NCI-H748 (cell line): Measurements from ENCODE around the gene CMTR2.
"Not testable (repeated sequence)": the region's sequence is repeated elsewhere in the genome, so short reads cannot be mapped to it uniquely, and the experiment has no call there.

Experiments used
- DNase-seq: peaks from one replicate; lab custom pipeline; 2025; ENCODE audit not compliant: unreplicated experiment; lab: John Stamatoyannopoulos, UW

The CMTR2 gene, protein sequence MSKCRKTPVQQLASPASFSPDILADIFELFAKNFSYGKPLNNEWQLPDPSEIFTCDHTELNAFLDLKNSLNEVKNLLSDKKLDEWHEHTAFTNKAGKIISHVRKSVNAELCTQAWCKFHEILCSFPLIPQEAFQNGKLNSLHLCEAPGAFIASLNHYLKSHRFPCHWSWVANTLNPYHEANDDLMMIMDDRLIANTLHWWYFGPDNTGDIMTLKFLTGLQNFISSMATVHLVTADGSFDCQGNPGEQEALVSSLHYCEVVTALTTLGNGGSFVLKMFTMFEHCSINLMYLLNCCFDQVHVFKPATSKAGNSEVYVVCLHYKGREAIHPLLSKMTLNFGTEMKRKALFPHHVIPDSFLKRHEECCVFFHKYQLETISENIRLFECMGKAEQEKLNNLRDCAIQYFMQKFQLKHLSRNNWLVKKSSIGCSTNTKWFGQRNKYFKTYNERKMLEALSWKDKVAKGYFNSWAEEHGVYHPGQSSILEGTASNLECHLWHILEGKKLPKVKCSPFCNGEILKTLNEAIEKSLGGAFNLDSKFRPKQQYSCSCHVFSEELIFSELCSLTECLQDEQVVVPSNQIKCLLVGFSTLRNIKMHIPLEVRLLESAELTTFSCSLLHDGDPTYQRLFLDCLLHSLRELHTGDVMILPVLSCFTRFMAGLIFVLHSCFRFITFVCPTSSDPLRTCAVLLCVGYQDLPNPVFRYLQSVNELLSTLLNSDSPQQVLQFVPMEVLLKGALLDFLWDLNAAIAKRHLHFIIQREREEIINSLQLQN

DNA sequence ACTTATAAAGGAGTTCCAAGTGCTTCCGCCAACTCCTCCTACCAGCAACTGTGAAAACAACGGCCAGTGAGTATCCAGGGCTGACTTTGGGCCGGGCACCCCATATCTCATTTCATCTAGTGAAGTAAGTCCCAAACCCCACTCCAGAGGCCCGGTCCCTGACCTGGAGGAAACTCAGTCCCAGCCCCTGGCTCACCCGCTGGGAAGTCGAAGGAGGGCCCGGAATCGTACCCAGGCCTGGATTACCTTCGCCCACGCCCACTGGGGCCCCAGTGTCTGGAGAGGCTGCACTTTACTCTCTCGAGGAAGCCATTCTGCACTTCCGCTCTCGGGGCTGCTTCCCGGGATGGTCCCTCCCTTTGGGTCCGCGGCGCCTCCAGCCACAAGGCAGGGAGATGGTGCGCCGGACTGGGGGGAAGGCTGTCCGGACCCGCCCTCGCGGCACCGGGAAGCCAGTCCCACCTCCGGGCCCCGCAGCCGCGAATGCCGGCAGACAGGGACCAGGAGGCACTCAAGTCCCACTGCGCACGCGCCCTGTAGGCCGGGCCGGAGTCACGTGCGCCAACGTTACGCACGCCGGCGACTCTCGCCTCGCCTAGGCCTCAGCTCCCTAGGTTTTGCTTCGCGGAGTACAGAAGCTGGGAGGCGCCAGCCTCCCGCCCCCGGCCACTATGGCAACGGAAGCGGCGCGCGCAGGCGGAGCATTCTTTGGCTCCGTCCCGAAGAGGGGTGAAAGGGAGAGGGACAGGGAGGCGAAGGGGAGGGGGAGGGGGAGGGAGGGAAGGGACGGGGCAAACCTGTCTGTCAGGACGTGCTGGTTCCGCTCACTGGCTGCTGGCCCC is at the start of gene CMTR2:
Gene CMTR2 (minus strand): TSS at position 513 of the 842 bp plus-strand sequence. CDS start 3,482 bp downstream, outside the sequence.
- peak; percentile 97 for DNase-seq

DNA sequence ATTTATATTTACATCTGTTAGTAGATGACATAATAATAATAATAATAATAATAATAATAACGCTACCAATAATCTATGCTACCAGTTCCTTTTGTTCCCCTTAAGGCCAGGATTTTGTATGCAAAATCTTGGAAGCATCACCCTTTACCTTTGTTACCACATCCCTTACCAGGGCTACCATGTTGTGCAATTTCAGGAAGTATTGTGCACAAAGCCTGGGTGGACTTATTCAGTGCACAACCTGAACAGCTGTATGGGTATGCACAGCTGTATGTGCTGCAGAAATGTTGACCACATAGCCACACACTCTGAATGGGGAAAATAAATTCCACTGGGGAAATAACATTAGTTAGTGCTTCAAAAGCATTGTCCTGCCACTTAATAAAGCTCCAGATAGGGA is 49.4 kb upstream of the CMTR2 start:
- no peak for DNase-seq

DNA sequence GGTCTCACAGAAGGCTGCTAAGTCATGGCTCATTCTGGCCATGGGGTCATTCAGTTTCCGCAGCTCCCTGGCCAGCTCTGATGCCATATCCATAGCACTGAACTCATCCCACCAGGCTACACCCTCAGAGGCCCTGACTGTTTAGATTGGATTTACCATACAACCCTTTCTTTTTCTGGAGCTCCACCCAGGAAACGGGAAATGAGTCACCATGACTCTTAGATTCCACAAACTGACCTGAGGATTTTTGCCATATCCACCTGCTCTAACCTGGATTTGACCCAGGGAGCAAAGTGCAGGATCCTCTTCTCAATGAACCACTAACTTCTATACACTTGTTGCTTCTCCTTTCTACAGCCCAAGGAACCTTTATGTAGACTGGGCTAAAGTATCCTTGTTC is 49.0 kb upstream of the CMTR2 start:
- no peak for DNase-seq

DNA sequence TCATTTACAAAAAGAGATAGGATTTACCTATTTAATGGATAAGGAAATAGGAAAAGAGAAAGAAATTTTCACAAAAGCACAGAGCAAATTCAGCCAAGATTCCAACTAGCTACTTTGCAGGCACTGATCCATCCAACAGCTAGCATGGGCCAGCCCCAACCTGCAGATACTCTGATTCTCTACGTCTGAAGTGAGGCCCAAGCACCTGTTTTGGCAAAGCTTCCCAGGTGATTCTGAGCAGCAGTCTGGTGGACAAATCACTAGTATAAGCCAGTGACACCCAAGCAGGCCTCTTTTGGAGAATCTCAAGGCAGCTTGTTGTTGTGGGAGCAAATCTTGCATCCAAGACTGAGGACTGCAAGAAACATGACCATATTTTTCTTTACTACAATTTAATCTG is 48.4 kb upstream of the CMTR2 start:
- no peak for DNase-seq

DNA sequence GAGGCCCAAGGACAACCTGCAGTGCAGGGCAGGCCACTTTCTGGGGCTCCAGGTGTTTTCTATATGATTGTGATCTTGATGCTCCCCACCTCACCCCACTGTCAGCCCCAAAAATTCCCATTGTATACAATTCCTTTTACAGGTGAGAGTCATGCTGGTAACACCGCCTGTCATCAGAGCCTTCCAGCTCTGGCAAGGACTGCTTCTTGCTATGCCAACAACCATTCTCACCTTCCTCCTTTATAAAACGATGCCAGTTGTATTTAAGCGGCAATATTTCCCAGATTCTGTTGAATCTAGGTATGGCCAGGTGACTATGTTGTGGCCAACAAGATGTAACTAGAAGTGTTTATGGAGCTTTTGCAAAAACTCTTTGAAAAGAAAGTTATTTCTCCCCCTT is 38.9 kb upstream of the CMTR2 start:
- DNase-seq, result no peak

DNA sequence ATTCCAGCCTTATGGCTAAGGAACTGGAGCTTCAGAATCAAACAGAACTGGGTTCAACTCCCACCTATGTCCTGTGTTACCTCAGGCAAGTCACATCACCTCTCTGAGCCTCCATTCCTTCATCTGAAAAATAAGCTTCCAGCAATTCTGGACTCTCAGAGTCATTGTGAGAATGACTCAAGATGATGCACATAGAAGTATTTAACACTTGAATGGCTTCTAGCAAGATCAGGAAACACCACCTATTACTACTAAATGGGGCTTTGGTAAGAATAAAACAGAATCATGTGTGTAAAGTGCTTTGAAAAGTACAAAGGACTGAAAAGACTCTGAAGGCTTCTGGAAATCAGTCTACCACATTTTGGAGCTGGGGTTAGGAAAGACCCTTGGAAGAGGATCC is 38.5 kb upstream of the CMTR2 start:
- no peak for DNase-seq

DNA sequence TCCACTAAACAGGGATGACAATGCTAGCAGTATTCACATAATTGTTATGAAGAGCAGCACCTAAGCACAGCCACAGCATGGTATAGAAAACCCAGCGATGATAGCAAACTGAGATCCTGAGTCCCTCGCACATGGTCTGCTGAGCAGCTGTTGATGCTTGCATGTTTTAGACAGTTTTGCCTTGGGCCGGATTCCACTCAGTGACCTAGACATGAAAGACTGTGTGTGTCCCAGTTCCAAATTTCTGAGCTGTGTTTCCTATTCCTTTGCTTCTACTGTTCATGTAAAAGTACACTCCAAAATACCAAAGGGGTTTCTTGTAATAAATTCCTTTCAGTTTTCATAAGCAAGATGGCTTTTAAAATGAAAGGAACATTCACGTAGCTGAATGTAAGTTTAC is 30.8 kb upstream of the CMTR2 start:
- DNase-seq, result no peak

DNA sequence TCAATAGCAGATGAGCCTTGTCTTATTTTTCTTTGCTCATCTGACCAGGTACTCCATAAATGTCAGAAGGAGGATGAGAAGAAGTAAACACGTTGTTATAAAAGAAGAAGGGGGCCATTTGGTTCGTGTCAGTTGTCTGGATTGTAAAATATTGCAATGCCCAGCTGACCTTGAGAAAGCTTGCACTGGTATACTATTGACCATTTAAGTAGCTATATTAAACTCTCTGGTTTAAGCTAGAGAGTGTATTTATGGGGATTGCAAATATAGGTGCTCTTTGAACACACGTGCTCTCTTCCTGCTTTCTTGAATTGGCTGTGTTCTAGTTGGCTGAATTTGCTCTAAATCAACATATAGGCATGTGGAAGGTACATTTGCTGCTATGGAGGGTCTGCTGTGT is 26.1 kb upstream of the CMTR2 start:
- no peak for DNase-seq

DNA sequence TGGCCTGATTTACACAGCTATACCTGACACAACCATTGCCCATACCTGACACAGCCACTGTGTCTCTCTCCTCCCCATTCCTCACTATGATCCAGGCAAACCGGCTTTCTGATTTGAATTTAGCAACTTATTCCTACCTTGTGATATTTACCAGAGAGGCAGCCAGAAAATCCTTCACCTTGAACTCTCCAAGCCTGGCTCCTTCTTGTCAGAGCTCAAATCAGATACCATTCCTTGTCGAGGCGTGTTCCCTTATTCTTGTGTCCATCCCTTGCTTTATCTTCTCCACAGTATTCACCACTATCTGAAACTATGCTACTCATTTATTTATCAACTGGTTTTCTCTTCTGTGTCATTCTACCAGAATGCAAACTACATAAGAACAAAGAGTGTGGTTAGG is 24.4 kb upstream of the CMTR2 start:
- DNase-seq, result not testable (repeated sequence)

DNA sequence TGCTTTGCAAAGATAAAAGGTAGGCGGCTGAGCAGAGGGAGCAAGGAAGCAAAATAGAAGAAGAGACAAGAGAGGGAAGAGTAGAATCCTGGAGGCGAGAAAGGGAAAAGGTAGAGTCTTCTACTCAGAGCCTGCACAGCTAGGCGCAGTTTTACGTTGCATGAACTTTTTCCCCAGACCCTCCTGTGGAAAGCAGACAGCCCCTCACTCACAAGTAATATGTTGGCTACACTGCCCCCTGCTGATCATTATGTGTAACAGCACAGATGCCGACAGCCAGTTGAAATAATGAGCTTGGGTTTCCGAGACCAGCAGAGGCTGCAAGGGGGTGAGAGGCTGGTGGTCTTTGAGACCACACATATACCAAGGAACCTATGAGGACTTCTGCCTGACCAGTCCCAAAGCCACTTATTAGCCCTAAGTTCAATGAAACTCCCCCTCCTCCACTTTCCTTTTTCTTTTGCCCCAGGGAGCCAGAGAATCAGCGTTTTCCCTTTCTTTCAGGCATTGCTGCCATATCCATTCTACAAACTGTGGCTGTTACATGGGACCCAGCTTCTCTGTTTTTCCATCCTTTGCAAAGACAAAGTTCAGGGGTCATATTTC is 22.5 kb upstream of the CMTR2 start:
- peak; percentile 44 for DNase-seq

DNA sequence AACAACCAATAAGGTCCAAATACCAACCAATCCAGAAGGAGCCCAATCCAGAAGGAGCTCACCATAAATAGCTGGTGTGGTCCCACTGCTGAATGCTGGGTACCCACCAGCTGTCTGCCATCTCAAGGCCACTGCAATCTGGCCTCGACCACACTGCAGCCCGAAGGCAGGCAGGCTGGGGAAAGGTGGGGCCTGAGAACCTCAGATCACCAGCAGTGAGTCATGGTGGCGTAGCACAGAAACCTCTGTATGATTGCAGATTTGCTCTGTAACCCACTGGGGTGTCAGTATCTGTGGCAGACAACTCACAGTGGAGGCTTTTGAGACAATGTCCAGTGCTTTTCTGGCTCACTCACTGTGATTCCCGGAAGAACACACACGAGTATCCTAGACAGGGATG is 14.7 kb upstream of the CMTR2 start:
- no peak for DNase-seq

DNA sequence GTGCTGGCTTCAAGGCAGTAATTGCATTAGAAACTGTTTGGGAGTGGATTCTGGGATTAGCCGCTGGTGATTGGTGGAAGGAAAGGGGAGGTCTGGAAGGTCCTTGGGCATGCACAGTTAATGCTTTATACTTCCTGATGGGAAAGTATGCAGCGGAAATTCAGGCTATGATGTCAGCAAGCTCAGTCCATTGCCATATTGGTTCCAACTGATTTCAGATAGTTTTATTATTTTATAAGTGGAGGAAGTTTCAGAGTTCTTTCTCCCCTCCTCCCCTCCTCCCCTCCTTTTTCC is 8.1 kb upstream of the CMTR2 start:
- no peak for DNase-seq

DNA sequence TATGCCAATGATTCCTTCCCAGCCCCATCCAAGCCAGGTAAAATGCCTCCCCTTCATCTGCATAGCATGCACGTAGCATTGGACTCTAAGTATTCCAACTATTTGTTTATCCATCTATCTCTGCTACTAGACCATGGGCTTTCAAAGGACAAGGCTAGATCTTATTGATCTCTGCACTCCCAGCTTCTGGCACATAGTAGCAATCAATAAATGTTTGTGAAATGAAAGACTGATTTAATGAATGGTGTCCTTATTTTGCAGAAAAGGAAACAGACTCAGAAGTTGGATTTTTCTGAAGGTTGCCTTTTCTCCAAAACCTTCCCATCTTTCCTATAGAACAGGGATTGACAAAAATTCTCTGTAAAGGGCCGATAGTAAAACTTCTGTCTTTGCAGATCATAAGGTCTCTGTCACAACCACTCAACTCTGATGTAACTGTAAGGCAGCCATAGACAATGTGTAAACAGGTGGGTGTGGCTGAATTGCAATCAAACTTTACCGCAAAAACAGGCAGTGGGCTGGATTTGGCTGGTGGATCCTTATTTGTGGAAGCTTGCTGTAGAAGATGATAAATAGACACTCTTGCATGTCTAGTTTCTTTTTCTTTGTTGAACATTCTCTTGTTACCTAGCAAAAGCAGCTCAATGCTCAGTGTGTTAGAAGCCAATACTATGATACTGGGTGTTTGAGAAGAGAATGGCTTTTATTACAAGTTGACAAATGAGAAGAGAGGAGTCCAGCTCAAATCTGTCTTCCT is 7.6 kb upstream of the CMTR2 start:
- peak; percentile 4 for DNase-seq

DNA sequence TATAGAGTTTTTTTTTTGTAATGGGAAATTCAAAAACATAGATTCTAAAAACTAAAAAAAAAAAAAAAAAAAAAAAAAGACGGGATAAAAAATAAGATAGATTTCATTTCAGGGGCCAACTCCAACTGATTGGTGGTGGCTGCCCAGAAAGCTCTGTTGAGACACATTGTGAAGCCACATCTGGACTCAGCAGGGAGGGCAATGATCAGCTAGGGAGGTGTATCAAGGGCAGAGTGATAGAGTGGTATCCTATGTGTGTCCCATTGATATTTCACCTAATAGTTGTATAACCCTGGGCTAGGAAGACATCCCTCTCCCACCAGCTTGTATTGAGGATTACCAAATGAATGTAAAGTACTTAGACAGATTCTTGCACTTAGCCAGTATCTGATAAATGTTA is 6.7 kb upstream of the CMTR2 start:
- no peak for DNase-seq

DNA sequence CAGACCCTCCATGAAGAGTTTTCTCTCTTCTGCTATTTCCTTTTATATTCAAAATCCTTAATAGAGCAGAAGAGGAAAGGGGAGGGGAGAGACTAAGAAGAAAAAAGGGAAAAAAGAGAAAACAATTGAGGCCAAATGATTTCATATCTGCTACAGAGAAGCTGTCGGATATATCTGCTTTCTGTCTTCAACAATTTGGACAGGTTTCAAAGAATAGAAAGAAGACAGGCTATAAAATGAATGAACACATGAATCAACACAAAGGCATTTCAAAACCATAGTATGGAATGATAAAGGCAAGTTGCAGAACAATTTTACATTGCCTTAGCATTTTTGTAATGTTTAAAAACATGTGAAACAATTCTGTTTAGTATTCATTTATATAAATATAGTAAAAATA is 4.7 kb upstream of the CMTR2 start:
- no peak for DNase-seq

DNA sequence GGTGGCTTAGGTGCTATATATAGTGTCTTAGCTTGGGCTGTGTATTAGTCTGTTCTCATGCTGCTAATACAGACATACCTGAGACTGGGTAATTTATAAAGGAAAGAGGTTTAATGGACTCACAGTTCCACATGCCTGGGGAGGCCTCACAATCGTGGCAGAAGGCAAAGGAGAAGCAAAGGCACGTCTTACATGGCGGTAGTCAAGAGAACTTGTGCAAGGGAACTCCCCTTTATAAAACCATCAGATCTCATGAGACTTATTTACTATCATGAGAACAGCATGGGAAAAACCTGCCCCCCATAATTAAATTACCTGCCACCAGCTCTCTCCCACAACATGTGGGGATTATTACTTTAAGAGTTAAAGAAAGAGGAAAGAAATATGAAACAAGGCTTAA is 2.9 kb upstream of the CMTR2 start:
- not testable (repeated sequence) for DNase-seq

DNA sequence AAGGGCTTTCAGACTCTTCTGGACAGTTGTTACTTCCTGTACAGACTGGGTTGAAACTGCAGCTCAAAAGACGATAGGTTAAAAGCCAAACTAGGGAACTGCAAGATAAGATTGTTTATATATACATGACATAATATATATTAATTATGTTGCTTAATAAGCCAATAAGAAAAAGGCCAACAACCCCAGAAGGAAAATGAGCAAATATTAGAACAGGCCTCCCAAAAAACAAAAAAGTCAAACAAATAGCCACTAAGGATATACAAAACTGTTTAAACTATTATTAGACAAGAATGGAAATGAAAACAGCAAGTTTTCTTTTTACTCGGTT is 495 bp upstream of the CMTR2 start:
- DNase-seq, result no peak

DNA sequence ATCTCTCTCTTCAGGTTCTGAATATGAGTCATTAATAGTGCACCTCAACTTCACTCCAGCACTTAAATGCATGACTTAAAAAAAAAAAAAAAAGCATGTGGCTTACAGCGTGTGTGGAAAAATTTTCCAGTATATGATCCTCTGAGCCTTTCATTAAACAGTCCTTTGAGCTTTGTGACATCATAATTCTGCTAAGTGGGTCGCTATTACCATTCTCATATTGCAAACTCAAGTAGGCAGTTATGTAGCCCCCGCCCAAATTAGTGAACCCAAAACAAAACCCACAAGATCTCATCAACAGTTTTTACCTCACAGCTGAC is 672 bp downstream of the CMTR2 start:
- DNase-seq, result no peak

DNA sequence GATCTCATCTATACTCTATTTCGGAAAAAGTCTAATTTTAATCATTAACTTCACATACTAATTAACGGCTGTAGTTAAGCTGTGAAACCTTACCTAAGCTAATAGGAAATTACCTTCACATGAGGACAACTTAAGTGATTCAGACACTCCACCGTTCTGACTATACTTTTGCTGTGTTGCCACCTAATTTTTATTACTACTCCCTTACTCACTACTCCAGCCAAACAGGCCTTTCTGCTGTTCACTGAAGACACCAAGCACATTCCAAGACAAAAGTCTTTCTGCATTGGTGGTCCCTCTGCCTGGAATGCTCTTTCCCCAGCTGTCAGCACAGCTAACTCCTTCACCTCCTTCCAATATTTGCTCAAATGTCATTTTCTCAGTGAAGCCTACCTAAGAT is 1.3 kb downstream of the CMTR2 start:
- DNase-seq, result no peak

DNA sequence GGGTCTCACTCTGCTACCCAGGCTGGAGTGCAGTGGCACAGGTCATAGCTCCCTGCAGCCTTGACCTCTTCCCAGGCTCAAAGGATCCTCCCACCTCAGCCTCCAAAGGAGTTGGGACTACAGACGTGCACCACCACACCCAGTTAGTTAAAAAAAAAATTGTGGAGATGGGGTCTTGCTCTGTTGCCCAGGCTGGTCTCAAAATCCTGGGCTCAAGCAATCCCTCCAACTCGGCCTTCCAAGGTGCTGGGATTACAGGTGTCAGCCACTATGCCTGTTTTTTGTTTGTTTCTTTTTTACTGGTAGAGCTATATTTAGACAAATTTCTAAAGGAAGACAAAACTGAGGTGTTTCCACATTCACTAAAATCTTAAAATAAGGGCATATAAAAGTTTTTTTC is 1.7 kb downstream of the CMTR2 start:
- no peak for DNase-seq

DNA sequence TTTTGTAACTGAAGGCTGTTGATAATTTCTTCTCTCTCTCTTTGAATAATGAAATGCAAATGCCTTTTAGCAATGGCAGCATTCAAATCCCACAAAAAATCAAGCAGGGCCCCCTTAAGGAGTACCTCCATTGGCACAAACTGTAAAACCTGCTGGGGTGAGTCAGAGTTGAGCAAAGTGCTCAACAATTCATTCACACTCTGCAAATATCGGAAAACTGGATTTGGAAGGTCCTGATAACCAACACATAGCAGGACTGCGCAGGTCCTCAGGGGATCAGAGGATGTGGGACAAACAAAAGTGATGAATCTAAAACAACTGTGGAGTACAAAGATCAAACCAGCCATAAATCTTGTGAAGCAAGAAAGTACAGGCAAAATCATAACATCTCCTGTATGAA is 5.6 kb downstream of the CMTR2 start:
- no peak for DNase-seq
